ENCODE results near the gene R3HDM1.
A peak's percentile ranks its signal among the peaks of the same experiment; 100 is the strongest.

R3HDM1 gene

DNA sequence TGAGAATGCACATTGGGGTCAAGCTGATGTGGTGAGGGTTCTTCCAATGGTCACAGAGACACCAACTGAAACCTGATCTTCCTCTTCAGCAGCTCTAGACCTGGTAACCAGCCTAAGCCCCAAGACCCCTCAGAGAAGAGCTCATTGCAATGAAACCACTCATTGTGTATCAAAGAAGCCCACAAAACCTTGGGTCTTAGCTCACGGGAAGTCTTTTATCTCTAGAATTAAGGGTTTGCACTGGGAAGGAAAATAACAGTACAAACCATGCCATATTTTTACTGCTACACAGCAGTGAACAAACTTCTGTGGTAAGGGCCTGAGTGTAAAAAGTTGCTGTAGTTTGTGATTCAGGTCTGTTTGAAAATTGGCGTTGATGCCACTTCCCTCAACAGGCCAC, 201.8 kb downstream of the R3HDM1 start:
- no peak for DNase-seq

DNA sequence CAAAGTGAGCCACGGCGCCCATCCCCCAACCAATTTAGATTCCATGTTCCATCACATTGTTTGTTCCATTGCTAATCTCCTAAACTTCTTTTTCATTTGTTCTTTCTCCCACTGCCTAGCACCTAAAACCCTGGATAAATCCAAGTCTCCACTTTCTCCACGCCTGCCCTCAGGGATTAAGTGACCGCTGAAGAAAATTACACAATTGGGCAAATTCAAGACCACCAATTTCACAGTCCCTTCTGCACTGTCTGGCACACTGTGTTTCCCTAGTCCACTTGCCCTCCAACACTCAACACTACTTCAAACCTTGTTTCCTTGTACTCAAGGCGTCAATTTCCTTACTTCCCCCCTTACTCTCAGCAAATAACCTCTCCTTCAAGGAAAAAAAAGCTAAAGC, 205.3 kb downstream of the R3HDM1 start:
- no peak for DNase-seq

DNA sequence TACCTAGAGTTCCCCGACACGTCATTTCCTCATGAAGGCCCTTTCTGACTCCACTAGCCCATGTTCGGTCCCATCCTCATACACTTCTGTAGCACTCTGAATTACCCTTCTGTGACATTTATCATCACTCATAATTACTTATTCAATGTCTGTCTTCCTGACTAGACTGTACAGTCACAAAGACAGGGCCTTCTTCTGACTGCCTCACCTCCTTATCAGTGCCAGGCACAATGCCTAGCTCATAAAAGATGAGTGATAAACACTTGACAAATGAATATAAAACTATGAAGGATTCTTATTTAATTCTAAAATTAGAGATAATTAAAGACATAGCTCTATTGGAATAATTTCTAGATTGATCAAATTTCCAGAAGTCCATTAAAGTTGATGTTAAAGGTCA, 208.9 kb downstream of the R3HDM1 start:
- DNase-seq: no peak

DNA sequence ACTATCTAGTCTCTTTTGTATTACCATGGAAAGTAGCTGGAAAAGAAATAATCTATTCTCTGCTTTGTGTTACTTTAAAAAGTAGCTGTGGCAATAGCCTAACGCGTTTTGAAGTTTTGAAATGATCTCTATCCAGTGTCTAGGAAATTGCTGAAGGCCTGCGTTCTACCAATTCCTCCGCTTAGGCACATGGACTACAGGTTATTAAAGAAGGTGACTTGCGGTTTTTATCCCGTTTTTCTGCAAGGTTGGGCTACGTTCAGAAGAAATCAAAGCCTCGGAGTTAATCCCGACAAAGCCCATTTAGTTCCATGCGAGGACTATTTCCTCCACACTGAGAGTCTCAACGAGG, 209.7 kb downstream of the R3HDM1 start:
- DNase-seq: no peak

DNA sequence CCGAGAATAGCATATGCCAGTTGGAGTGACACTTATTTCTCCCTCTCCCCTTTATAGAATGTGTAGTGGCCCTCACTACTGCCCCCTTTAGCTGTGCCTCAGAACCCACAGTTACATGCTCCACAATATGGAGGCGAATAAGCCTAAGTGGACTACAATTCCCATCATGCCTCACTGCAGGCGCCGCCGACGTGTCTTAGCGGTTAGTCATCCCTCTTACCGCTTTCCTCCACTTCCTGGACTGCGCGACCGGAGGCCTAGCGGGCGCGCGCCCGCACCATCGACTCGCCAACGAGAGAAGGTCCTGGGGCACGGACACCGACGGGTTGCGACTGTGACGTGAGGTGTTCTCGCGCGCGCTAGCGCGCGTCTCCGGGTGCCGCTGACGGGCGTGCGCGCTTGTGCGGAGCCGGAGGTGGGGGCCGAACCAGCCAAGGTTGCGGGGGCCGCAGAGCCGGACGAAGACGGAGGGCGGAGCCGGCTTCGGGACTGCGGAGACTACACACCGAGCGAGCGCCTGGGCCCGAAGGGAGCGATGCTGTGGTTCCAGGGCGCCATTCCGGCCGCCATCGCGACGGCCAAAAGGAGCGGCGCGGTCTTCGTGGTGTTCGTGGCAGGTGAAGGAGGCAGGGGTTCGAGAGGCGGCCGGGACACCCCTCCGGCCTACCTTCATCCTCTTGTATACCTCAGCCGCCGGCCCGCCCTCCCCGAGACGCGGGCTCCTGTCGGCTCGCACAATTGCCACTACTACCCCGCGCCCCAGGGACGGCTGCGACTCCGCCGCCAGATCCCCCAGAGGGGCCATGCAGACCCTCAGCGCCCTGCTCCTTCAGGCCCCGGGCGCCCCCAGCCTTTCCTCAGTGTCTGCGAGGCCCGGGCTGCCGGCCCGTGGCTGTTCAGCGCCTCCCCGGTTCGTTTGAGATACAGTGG, 210.4 kb downstream of the R3HDM1 start, which contains the start of gene UBXN4:
UBXN4 (plus strand) TSS at position 461 of the 930 bp plus-strand sequence; CDS start at position 536, 75 bp downstream.
- peak; percentile 92 for DNase-seq

DNA sequence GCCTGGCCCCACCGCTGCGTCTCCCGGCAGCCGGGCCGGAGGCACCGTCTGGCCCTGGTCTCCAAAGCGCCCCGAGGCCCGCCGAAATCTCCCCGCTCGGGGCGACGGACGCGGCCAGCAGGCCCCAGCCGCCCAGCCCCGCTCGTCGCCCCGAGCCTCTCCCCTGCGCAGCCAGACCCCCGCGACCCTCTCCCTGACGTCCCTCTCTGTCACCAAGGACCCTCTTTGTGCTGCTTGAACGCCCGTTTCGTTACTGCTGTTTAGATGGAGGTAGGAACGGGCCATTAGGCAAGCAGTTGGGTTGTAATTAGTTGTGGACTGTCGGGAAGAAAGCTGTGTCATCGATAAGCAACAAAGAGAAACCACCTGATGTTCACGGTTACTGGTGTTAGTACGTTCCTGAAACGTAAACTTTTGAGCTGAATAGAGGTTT, 211.1 kb downstream of the R3HDM1 start:
- no peak for DNase-seq

DNA sequence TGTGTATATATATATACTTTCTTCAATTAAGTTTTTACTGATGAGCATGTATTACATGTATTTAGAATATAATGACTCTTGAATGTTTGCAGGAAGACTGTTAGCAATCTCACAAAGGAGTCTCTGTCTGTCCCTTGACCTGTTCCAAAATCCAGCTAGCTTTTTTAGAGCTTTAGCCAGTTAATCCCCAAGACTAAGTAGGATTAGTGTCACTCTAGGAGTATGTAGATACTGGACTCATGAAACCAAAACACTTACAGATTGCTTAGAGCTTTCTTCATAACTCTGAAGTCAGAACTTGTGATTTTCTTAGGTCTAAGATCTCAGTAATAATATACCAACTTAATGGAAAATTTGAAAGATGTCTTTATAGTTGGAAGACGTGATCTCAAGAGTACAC, 212.6 kb downstream of the R3HDM1 start:
- no peak for DNase-seq

DNA sequence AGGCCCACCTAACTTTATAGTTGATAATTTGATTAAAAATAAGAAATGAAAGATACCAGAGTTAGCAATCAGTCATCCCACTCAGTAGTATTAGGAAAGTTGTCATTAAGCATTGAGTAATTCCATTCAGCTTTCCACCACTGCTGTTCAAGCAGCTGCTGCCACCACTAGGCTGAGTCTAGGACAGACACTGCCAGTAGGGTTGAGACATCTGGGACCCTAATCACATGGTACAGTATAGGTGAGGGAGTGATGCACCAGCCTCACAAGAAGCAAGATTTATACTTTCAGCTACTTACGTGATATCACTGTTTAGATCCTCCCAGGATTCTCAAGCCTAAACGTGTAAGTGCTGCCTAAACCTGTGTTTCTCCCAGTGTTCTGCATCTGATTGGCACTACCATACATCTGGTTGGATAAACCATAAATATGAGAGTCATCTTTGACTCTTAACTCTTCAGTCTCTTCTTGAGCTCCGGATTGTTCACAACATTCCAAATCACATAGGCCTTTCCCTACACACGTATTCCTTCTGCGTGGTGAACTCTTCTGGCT, 213.6 kb downstream of the R3HDM1 start:
- peak; percentile 23 for DNase-seq

DNA sequence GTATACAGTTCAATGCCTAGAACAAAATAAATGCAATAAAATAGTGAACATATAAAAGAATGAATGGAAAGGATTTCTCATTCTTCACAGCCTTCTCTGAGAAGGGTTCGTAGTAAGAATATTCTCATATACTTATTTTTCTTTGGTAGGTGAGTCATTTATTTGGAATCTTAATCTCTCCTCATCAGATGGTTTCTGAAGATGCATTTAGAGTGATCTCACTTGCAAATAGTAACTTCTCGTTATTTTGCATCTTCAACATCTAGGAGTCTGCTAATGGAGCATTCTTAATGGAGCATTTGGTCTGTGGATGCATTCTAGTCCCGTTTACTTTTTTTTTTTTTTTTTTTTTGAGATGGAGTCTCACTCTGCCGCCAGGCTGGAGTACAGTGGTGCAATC, 214.3 kb downstream of the R3HDM1 start:
- DNase-seq: no peak

DNA sequence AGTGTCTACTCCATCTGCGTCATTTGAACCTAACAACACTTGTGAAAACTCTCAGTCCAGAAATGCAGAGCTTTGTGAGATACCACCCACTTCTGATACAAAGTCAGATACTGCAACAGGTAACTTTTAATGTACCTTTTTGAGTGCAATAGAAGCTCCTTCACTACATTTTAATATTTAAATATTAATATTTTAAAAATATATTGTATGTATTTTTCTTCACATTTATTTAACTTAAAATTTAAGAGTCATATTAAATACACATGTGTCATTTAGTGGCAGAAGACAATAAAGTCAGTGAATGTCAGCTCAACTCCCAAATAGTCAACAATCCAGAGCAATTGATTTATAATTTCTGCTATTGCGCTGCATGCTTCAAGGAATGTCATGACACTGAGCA, 224.3 kb downstream of the R3HDM1 start:
- no peak for DNase-seq

DNA sequence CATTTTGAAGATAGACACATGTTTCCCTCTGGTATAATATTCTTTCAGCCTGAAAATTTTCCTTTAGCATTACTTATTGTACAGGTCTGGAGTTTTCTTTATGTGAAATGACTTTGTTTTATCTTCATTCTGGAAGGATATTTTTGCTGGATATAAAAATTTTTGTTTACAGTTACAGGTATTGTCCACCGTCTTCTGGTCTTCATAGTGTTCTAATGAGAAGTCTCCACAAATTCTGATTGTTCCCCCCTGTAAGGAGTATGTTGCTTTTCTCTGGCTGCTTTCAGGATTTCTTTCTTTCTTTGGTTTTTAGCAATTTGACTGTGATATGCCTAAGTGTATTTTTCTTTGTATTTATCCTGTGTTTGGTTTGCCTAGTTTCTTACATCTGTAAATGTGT, 225.4 kb downstream of the R3HDM1 start:
- DNase-seq: no peak

DNA sequence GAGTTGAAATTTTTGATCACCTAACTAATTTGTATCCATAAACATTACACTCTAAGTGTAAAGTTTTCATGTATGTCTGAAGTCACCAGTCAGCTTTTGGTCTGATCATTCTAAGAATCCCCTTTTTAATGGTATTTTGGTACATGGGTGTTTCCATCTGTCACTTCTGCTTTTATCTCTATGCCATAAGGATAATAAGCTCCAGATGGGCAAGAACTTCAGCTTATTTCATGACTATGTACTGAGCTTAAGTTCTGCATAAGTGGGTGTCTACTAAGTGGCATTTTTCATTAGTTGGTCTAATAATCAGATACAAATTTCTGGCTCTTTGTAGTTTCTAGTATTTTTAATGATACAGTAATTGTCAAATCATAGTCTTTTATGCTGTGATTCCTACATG, 230.7 kb downstream of the R3HDM1 start:
- DNase-seq: no peak

DNA sequence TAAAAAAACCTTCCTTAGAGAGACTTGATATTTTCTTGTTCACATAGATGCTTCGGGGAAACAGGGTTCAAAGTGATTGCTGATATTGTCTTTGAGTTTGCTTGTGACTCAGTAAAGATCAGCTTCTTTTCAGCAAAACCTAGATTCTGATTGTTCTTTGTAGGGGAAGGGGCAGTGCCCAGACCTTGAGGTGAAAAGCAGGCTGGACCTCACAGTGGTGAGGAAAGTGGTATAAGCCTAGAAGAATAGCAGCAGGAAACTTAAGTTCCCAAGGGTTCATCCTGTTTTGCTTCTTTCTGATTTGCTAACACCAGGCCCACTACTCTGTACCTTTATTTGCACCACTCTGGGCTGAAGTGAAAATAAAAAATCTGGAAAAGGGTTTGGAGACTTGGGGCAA, 231.2 kb downstream of the R3HDM1 start:
- DNase-seq: no peak

DNA sequence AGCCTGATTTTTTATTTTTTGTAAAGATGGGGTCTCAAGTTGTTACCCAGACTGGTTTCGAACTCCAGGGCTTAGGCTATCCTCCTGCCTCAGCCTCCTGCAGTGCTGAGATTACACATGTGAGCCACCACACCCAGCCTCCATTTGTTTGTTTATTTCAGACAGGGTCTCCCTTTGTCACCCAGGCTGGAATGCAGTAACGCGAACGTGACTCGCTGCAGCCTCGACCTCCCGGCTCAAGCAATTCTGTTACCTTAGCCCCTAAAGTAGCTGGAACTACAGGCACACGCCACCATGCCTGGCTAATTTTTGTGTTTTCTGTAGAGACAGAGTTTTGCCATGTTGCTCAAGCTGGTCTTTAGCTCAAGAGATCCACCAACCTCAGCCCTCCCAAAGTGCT, 237.6 kb downstream of the R3HDM1 start:
- no peak for DNase-seq

DNA sequence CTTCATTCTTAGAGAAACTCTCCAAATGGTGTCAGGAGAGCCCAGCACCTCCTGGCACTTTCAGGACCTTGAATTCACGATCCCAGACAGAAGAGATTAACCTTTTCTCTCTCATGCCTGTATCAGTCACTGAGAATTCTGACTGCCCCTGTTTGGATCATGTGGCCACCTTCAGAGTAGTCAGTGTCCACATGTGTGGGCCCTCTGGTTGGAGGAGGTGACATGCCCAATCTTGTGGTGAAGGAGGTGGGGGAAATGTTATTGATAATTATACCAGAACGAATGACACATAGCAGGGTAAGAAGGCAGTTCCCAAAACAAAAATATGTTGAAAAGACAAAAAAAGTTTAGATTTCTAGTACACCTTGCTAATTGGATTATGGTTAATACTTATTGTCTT, 242.0 kb downstream of the R3HDM1 start:
- DNase-seq: no peak

DNA sequence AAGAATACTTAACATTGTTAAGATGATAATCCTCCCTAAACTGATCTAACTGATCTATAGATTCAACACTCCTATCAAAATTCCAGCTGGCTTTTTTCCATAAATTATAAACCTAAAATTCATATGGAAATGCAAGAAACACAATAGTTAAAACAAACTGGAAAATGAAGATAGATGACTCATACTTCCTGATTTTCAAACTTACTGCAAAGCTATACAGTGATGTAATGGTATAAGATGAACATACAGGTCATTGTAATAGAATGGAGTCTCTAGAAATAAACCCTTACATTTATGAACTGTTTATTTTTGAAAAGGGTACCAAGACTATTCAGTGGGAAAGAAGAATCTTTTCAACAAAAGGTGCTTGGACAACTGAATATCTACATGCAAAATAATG, 242.6 kb downstream of the R3HDM1 start:
- DNase-seq: no peak
